ENCODE data around the gene C16orf54. TPM values are rescaled to one million over a fixed set of nuclear protein-coding genes. Genes with fewer than 3 reads are reported as not detected.

Gene C16orf54
- total and polyA plus RNA-seq, 2 of the 4 experiments (the other 2 are of a cell fraction), result not detected

- ATAC-seq (ENCODE audit: low read depth) (no peak), DNase-seq (no peak)
- no peak overlapping the region for H2BK5ac ChIP-seq (ENCODE audit: low read depth, low read length, poor library complexity, severe bottlenecking)
- no peaks in the 10 kb centered on the region for H3K79me1 ChIP-seq (ENCODE audit: low read depth in 1 of 2, low read length in 2 of 2)
- dilution Hi-C loops (cut with HindIII; ENCODE audit: low sequenced_read_pairs, unreplicated experiment) (no loop called here), in situ Hi-C loops (cut with MboI; ENCODE audit: low sequenced_read_pairs) (no loop called here), intact Hi-C loops (cut with micrococcal nuclease) (loop anchor here (10.0 kb wide), 1 partner anchor 48 kb away; no protein-coding TSS in a partner anchor)
- no peak overlapping the region for H2AK9ac ChIP-seq (replicated peaks; ENCODE audit: low read depth, low read length, poor library complexity)
- H4K5ac ChIP-seq (ENCODE audit: low read depth, low read length), result no peak overlapping the region
- no peaks in the 10 kb centered on the region for H4K20me1 ChIP-seq (ENCODE audit: insufficient read depth, low read length)
- no peak overlapping the region for H3K27ac ChIP-seq (ENCODE audit: insufficient read depth, low read length)
- no peak overlapping the region for H3K56ac ChIP-seq (ENCODE audit: extremely low read depth, insufficient read depth, low read length)
- H3K4ac ChIP-seq (ENCODE audit: low read depth, low read length), result no peak overlapping the region
- no peak overlapping the region for H3K4me2 ChIP-seq (ENCODE audit: low read depth, low read length)
- peaks cover 2% of the 10 kb centered on the region; the same call in 1 of the 2 replicates for H3K9me3 ChIP-seq (ENCODE audit: control insufficient read depth, insufficient read depth, low read length)
- H3K36me3 ChIP-seq (ENCODE audit: control insufficient read depth, insufficient read depth, low read length), result no peaks in the 10 kb centered on the region
- TF ChIP-seq SMC3 (IDR thresholded peaks at IDR 0.05; ENCODE audit: low read depth, low read length) (no peak), BHLHE40 (IDR thresholded peaks at IDR 0.05; ENCODE audit: low read depth, low read length) (no peak), CHD1 (IDR thresholded peaks at IDR 0.05; ENCODE audit: low read depth, low read length) (no peak), POLR2A (IDR thresholded peaks at IDR 0.05; ENCODE audit: low read depth, low read length) (no peak), RCOR1 (IDR thresholded peaks at IDR 0.05; ENCODE audit: insufficient replicate concordance, low read length) (no peak), NFE2L2 (IDR thresholded peaks at IDR 0.05; ENCODE audit: low read depth, low read length) (no peak), USF2 (IDR thresholded peaks at IDR 0.05; ENCODE audit: low read depth, low read length) (no peak), MAZ (IDR thresholded peaks at IDR 0.05; ENCODE audit: borderline replicate concordance, low read depth, low read length) (no peak), ELK1 (IDR thresholded peaks at IDR 0.05; ENCODE audit: borderline replicate concordance, low read depth, low read length) (no peak), FOS (IDR thresholded peaks at IDR 0.05; ENCODE audit: low read depth, low read length) (no peak), RFX5 (IDR thresholded peaks at IDR 0.05; ENCODE audit: low read depth, low read length) (no peak), RAD21 (IDR thresholded peaks at IDR 0.05; ENCODE audit: low read length) (no peak), CEBPB (IDR thresholded peaks at IDR 0.05; ENCODE audit: low read depth, low read length) (no peak), CTCF (conservative IDR thresholded peaks at IDR 0.05; ENCODE audit: low read depth, low read length) (no peak), MAFK (IDR thresholded peaks at IDR 0.05; ENCODE audit: low read depth, low read length) (no peak)
- H2AK5ac ChIP-seq (ENCODE audit: low read depth, low read length), result no peak overlapping the region
- H4K8ac ChIP-seq (ENCODE audit: low read depth in 2 of 2, low read length in 2 of 2), result no peak overlapping the region
- POLR2A ChIA-PET (ENCODE audit: unreplicated experiment), result no interaction called here
- H4K91ac ChIP-seq (ENCODE audit: insufficient read depth, low read depth, low read length), result no peak overlapping the region
- no peak overlapping the region for H2BK20ac ChIP-seq (ENCODE audit: low read depth, low read length)
- H3K4me3 ChIP-seq (ENCODE audit: insufficient read depth, low read depth, low read length), result no peak overlapping the region
- WGBS, 2 experiments (ENCODE audit: extremely low coverage in 2 of 2, insufficient read length in 1 of 2), result 79% methylated on average over 4 of the region's 6 CpGs; no CpG with 5 or more reads in 1 of the 2 experiments
- CTCF ChIA-PET, result no interaction called here
- no peak overlapping the region for H2BK120ac ChIP-seq (ENCODE audit: low read depth, low read length)
- no peak overlapping the region for H3K23ac ChIP-seq (ENCODE audit: low read depth, low read length)
- no peak overlapping the region for H3K18ac ChIP-seq (ENCODE audit: low read depth, low read length)
- H3K4me1 ChIP-seq (ENCODE audit: control insufficient read depth, insufficient read depth, low read length), result no peaks in the 10 kb centered on the region
- BruUV-seq (replicated peaks), result no TSS peak
- no peak overlapping the region for H2BK15ac ChIP-seq (ENCODE audit: low read depth, low read length)
- H3K9me1 ChIP-seq (ENCODE audit: insufficient read depth, low read length), result no peaks in the 10 kb centered on the region
- H3K27me3 ChIP-seq (ENCODE audit: control insufficient read depth, insufficient read depth, low read length), result peaks cover 30% of the 10 kb centered on the region
- no peak overlapping the region for H2AFZ ChIP-seq (replicated peaks; ENCODE audit: low read length, poor library complexity)
- no peak overlapping the region for H3K14ac ChIP-seq (replicated peaks; ENCODE audit: low read depth, low read length)
- no peak overlapping the region for H3K9ac ChIP-seq (ENCODE audit: low read depth, low read length)
Measured at GRCh38 chr16:29736764-29737163, 9.0 kb downstream of the C16orf54 start.

Measured in IMR-90 (cell line).